Transverse colon (tissue), 4 donors: ENCODE results near the gene ADH7. TPM values are rescaled to one million over a fixed set of nuclear protein-coding genes. Genes with fewer than 3 reads are reported as not detected.
"Not testable (repeated sequence)": the region's sequence is repeated elsewhere in the genome, so short reads cannot be mapped to it uniquely, and the experiment has no call there.

Source experiments
- DNase-seq: peaks from one replicate; pipeline ENCODE4 v3.0.0-alpha.2; 2019
- H3K27ac ChIP-seq, 4 donors: fragments of 200-600 bp; sonication (generic); 2 replicates each; pipeline ENCODE4 v1.5.1; 2016 to 2018; ENCODE audit warnings: inconsistent platforms in 4 of 4
- H3K27me3 ChIP-seq: fragments of 200-600 bp; sonication (generic); 2 replicates; pipeline ENCODE4 v1.5.1; 2017; ENCODE audit warnings: inconsistent platforms
- H3K36me3 ChIP-seq, 4 donors: fragments of 200-600 bp; sonication (generic); 2 replicates each; pipeline ENCODE4 v1.5.1; 2017 to 2019; ENCODE audit warnings: inconsistent platforms in 4 of 4
- H3K4me1 ChIP-seq, 4 donors: fragments of 200-600 bp; sonication (generic); 2 replicates each; pipeline ENCODE4 v1.5.1; 2017 to 2020; ENCODE audit warnings: inconsistent platforms in 4 of 4
- H3K4me3 ChIP-seq, 4 donors: fragments of 200-600 bp; sonication (generic); 1 replicate in 1 of 4; 2 replicates in 3 of 4; pipeline versions ENCODE4 v1.5.1 to v1.6.1; 2017 to 2019; ENCODE audit warnings: inconsistent platforms in 4 of 4
- H3K9me3 ChIP-seq, 2 donors: fragments of 200-600 bp; sonication (generic); 2 replicates each; pipeline ENCODE4 v1.5.1; 2017 to 2019; ENCODE audit warnings: inconsistent platforms in 2 of 2
- EP300 ChIP-seq: sonication (generic); formaldehyde crosslinking; IDR thresholded peaks from one replicate; pipeline ENCODE4 v1.6.1; 2017; ENCODE audit warnings: antibody characterized with exemption, low read depth
- POLR2A ChIP-seq: fragments of 450-650 bp; IDR thresholded peaks from one replicate; pipeline ENCODE4 v1.6.1; 2016; ENCODE audit warnings: antibody characterized with exemption, mild to moderate bottlenecking, moderate library complexity
- POLR2AphosphoS5 ChIP-seq, 3 donors: sonication (generic); formaldehyde crosslinking; IDR thresholded peaks; one replicate each; pipeline ENCODE4 v1.6.1; 2016; ENCODE audit warnings: antibody characterized with exemption in 3 of 3
- WGBS, 2 donors: methylation state at CpG; one replicate each; pipeline ENCODE4 v1.1.5; 2018; ENCODE audit warnings: low coverage in 1 of 2; 5-methylcytosine and 5-hydroxymethylcytosine counted together
- in situ Hi-C, 4 donors: fragments of 200-750 bp; cut with MboI; loops; one replicate each; pipeline versions ENCODE4 v1.15.0 to v1.15.1; 2017; ENCODE audit warnings: low sequenced_read_pairs in 3 of 4, low pct_ligation_motif_present in 1 of 4, low pct_unique_long_range_greater_than_20kb in 1 of 4
- intact Hi-C: fragments of 100-400 bp; cut with DNase I; formaldehyde crosslinking; loops from one replicate; pipeline ENCODE4 v1.15.1; 2023; ENCODE audit warnings: low total_unique reads
- total RNA-seq, 4 donors: library from RNA; depleted of rRNA; stranded (reverse); fragments of >200 nt; gene quantifications; one replicate each; pipeline ENCODE4 v1.1.0, GENCODE V29; 2016
- TF ChIP-seq, protein P1 (sequence below), 5 experiments: fragments of 200-600 bp in 3 of 5; fragments of 450-650 bp in 2 of 5; sonication (generic) in 3 of 5; IDR thresholded peaks; 1 replicate in 2 of 5; 2 replicates in 3 of 5; pipeline ENCODE4 v1.5.1; 2016 to 2017; ENCODE audit warnings: antibody characterized with exemption in 5 of 5, inconsistent platforms in 3 of 5, mild to moderate bottlenecking in 2 of 5, moderate library complexity in 1 of 5

The ADH7 gene
- total RNA-seq, 4 donors from 2014 or later = not detected

DNA sequence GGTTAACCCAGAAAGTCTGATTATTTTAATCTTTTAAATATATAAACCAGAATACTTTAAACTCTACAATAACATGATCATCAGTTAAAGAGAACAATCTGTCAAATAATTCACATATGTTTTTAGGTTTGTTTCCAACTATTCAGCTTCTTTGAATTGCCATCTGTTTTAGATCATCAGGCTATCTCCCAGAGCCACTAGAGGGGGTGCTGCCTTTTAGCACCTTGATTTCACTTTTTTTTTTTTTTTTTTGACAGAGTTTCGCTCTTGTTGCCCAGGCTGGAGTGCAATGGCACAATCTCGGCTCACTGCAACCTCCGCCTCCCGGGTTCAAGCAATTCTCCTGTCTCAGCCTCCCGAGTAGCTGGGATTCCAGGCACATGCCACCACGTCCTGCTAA lies 57.8 kb downstream of the ADH7 start:
- H3K9me3 ChIP-seq = peaks cover 11 to 16% of the 10 kb centered on the region in 2 donors
- H3K4me1 ChIP-seq = peaks cover 4 to 17% (median 10%) of the 10 kb centered on the region in 4 donors
- TF ChIP-seq, protein P1, sequence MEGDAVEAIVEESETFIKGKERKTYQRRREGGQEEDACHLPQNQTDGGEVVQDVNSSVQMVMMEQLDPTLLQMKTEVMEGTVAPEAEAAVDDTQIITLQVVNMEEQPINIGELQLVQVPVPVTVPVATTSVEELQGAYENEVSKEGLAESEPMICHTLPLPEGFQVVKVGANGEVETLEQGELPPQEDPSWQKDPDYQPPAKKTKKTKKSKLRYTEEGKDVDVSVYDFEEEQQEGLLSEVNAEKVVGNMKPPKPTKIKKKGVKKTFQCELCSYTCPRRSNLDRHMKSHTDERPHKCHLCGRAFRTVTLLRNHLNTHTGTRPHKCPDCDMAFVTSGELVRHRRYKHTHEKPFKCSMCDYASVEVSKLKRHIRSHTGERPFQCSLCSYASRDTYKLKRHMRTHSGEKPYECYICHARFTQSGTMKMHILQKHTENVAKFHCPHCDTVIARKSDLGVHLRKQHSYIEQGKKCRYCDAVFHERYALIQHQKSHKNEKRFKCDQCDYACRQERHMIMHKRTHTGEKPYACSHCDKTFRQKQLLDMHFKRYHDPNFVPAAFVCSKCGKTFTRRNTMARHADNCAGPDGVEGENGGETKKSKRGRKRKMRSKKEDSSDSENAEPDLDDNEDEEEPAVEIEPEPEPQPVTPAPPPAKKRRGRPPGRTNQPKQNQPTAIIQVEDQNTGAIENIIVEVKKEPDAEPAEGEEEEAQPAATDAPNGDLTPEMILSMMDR (IDR thresholded peaks at IDR 0.05) = peak in 4 of 5 experiments; percentile 24 to 38 (median 29)
- H3K27ac ChIP-seq, H3K4me3 ChIP-seq, H3K36me3 ChIP-seq, in situ Hi-C loops, H3K27me3 ChIP-seq, intact Hi-C loops, DNase-seq: not testable (repeated sequence)
- WGBS, 2 donors = 55 to 58% methylated on average over 4 to 6 of the region's 6 CpGs

DNA sequence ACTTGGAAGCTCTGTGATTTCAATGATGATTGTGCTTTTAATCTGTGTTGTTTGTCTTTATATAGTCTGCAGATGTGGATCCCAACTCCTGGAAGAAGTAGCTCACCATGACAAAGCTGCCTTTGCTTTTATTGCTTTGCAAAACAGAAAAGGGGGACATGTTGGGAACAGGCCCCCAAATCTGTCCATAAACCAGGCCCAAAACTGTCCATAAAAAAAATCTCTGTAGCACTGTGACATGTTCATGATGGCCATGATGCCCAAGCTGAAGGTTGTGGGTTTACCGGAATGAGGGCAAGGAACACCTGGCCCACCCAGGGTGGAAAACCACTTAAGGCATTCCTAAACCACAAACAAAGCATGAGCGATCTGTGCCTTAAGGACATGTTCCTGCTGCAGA lies 62.7 kb downstream of the ADH7 start:
- H3K4me3 ChIP-seq, H3K36me3 ChIP-seq, H3K27me3 ChIP-seq, DNase-seq, in situ Hi-C loops, intact Hi-C loops, H3K27ac ChIP-seq, H3K4me1 ChIP-seq: not testable (repeated sequence)
- WGBS, 2 donors = 87% methylated on average over 2 of the region's 2 CpGs; no CpG with 5 or more reads in 1 of the 2 donors
- H3K9me3 ChIP-seq = peaks cover 11% of the 10 kb centered on the region in 2 donors

DNA sequence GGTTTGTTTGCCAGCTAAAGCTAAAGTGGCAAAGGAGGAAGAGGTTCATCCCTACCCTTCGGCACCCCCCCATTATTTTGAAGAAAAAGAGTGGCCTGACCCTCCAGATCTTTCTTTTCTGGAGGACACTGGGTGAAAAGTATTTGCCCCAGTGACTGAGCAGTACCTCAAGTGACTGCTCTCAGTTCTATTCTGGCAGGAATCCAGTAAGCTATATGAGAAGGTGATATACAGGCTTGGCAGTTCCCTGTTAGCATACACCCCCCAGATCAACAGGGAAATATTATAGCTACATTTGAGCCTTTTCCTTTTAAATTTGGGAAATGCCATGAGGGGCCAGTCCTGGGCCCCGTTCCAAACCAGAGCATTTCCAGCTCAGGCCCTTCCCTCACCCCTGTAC lies 67.3 kb downstream of the ADH7 start:
- in situ Hi-C loops, H3K36me3 ChIP-seq, H3K27me3 ChIP-seq, DNase-seq, H3K4me3 ChIP-seq, intact Hi-C loops, H3K27ac ChIP-seq, H3K4me1 ChIP-seq, H3K9me3 ChIP-seq: not testable (repeated sequence)
- 43 to 58% methylated on average over 1 to 2 of the region's 2 CpGs for WGBS, 2 donors

DNA sequence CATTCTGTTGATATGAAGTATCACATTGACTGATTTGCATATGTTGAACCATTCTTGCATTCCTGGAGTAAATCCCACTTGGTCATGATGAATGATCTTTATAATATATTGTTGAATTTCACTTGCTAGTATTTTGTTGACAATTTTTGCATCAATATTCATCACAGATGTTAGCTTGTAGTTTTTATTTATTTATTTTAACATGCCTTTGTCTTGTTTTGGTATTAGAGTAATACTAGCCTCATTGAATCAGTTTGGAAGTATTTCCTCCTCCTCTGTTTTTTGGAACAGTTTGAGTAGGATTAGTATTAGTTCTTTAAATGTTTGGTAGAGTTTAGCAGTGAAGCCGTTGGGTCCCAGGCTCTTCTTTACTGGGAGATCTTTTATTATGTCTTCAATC lies 68.7 kb downstream of the ADH7 start:
- TF ChIP-seq POLR2A (no peak), EP300 (no peak), POLR2AphosphoS5 (IDR thresholded peaks at IDR 0.05) (no peak)
- TF ChIP-seq, protein P1 (IDR thresholded peaks at IDR 0.05) = no peak
- WGBS, 2 donors = 44 to 65% methylated on average over 1 of the region's 1 CpG
- no peak overlapping the region for H3K27ac ChIP-seq
- intact Hi-C loops (no loop called here), in situ Hi-C loops (no loop called here)
- DNase-seq = no peak
- H3K4me1 ChIP-seq = peaks cover 0 to 15% (median 5%) of the 10 kb centered on the region in 4 donors
- no peaks in the 10 kb centered on the region for H3K27me3 ChIP-seq
- H3K4me3 ChIP-seq = no peak overlapping the region
- H3K36me3 ChIP-seq = no peaks in the 10 kb centered on the region
- no peaks in the 10 kb centered on the region for H3K9me3 ChIP-seq

DNA sequence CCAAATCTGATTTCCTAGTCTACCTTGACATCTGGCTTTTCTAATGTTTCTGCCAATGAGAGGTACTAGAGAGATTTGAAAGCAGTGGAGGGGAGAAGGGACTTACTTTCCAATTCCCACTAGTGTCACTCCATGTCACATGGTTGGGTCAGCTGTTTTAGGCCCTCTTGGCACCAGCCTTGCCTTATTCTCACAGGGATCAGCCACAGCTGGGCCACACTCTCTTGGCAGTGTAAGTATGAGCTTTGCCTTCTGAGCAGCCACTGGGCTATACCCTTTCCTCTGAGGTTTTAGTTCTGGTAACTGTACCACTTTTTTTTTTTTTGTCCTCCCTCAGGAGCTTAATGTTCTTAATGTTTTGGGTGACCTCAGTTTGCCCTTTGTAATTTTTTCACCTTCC lies 72.4 kb downstream of the ADH7 start:
- Histone ChIP-seq H3K4me3 (no peak overlapping the region), H3K36me3 (no peaks in the 10 kb centered on the region), H3K27me3 (no peaks in the 10 kb centered on the region), H3K27ac (peak overlapping the region in 2 of 4 donors; percentile 30 to 45), H3K9me3 (no peaks in the 10 kb centered on the region), H3K4me1 (peaks cover 0 to 12% (median 6%) of the 10 kb centered on the region in 4 donors)
- TF ChIP-seq, protein P1 (IDR thresholded peaks at IDR 0.05) = no peak
- TF ChIP-seq EP300 (no peak), POLR2AphosphoS5 (IDR thresholded peaks at IDR 0.05) (no peak), POLR2A (no peak)
- intact Hi-C loops = no loop called here
- DNase-seq = no peak
- in situ Hi-C loops = no loop called here

Other genes starting within 250 kb of the ADH7 start
- 10 to 100 TPM in 2 of 4 donors, 1 to 10 TPM in 2; 2.0 to 15.2 (median 8.6) TPM for gene ADH6, start 216.1 kb downstream of the ADH7 start, total RNA-seq
- gene ADH1A, start 144.4 kb downstream of the ADH7 start, total RNA-seq = not detected
- 100 to 1,000 TPM in 2 of 4 donors, 10 to 100 TPM in 2; 64.3 to 318 (median 114) TPM for gene ADH1B, start 113.9 kb downstream of the ADH7 start, total RNA-seq
- gene ADH1C, start 82.6 kb downstream of the ADH7 start, total RNA-seq = 100 to 1,000 TPM in 2 of 4 donors, 10 to 100 TPM in 2; 28.1 to 496 (median 231) TPM
- gene C4orf17, start 75.7 kb upstream of the ADH7 start, total RNA-seq = not detected
- gene TRMT10A, start 128.7 kb upstream of the ADH7 start, total RNA-seq = 1 to 10 TPM in 3 of 4 donors, not detected in 1; 6.0 to 8.1 (median 6.8) TPM
- under 1 TPM in 1 of 4 donors, not detected in 3; 0.41 TPM for gene MTTP, start 139.5 kb upstream of the ADH7 start, total RNA-seq
- gene C4orf54, start 222.5 kb upstream of the ADH7 start, total RNA-seq = not detected